ENCODE results near the gene PPP2R5A.

Gene PPP2R5A

DNA sequence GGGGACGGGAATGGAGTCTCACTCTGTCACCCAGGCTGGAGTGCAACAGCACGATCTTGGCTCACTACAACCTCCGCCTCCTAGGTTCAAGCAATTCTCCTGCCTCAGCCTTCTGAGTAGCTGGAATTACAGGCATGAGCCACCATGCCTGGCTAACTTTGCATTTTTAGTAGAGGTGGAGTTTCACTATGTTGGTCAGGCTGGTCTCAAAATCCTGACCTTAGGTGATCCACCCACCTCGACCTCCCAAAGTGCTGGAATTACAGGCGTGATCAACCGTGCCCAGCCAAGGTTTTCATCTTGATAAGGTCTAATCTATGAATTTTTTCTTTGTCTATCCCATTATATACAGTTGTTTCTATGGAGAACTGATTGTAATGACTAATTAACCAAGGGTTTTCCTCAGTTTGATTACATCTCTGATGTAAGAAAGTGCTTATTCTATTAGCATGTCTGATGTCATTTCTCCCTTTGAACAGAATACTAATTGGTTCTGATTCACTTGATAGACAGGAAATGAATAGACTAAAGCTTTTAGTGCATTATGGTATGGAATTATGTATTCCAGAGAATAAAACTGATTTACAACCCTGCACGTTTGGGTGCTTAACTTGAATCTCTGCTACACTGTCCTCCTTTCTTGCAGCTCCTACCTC is 117.6 kb downstream of the PPP2R5A start:
- no peak for DNase-seq (ENCODE audit: low spot score)
- TF ChIP-seq, protein P1, sequence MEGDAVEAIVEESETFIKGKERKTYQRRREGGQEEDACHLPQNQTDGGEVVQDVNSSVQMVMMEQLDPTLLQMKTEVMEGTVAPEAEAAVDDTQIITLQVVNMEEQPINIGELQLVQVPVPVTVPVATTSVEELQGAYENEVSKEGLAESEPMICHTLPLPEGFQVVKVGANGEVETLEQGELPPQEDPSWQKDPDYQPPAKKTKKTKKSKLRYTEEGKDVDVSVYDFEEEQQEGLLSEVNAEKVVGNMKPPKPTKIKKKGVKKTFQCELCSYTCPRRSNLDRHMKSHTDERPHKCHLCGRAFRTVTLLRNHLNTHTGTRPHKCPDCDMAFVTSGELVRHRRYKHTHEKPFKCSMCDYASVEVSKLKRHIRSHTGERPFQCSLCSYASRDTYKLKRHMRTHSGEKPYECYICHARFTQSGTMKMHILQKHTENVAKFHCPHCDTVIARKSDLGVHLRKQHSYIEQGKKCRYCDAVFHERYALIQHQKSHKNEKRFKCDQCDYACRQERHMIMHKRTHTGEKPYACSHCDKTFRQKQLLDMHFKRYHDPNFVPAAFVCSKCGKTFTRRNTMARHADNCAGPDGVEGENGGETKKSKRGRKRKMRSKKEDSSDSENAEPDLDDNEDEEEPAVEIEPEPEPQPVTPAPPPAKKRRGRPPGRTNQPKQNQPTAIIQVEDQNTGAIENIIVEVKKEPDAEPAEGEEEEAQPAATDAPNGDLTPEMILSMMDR (conservative IDR thresholded peaks at IDR 0.05; ENCODE audit: low read depth) = no peak
- CTCF ChIA-PET = interaction anchor here (0.8 kb wide), 1 partner anchor 107 kb away, joined by 5 read pairs; no protein-coding TSS in a partner anchor
- H3K27ac ChIP-seq = peak overlapping the region; percentile 79
- POLR2A ChIA-PET (ENCODE audit: low non-redundant PET) = no interaction called here

DNA sequence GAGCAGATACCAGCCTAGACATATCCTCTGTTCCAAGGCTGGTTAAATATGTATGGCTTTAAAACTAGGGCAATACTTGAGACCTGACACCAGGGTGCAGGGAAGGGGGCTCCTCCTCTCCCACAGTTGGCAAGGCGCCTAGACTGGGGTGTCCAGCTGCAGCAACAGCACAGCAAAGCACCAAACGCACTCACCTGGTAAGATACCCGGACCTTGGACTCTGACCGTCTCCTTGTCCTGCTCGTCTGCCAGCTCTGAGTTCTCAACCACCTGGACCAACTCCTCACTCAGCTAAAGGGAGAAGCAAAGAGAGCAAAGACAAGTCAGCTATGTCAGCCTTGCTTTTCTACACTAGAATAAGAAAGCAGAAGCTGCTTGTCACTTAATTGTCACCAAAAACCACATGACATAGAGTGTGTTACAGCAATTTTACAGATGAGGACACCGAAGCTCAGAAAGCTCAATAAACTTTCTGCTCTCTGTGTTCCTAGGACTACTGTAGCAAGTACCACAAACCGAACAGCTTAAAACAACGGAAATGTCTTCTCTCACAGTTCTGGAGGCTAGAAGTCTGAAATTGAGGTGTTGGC is 125.1 kb downstream of the PPP2R5A start:
- ChIA-PET POLR2A (ENCODE audit: low non-redundant PET) (no interaction called here), CTCF (no interaction called here)
- DNase-seq (ENCODE audit: low spot score) = no peak
- TF ChIP-seq, protein P1 (conservative IDR thresholded peaks at IDR 0.05; ENCODE audit: low read depth) = no peak
- H3K27ac ChIP-seq = no peak overlapping the region
